GM12892 (cell line): ENCODE results near the gene OBSCN.

ENCODE experiments used
- DNase-seq: peaks from one replicate; pipeline ENCODE4 v3.0.0; 2011; ENCODE audit not compliant: insufficient read length
- FAIRE-seq: peaks from 2 replicates; lab custom pipeline; 2011; peaks lifted over from hg19 to GRCh38; lab: Jason Lieb, UNC
- POLR2A ChIP-seq: IDR thresholded peaks from 2 replicates; pipeline ENCODE4 v1.6.1; 2011; ENCODE audit warnings: low read depth, low read length, control low read depth
- POLR2AphosphoS5 ChIP-seq: IDR thresholded peaks from 2 replicates; pipeline ENCODE4 v1.6.1; 2011; ENCODE audit warnings: low read depth, low read length, control low read depth
- TAF1 ChIP-seq: IDR thresholded peaks from 2 replicates; pipeline ENCODE4 v1.6.1; 2011; ENCODE audit warnings: low read depth, mild to moderate bottlenecking, control low read depth, low read length, borderline replicate concordance

OBSCN gene

GRCh38 chr1:228286505-228287417 is 78.9 kb downstream of the OBSCN start:
- TF ChIP-seq POLR2AphosphoS5 = no peak
- no peak for TF ChIP-seq POLR2A
- TF ChIP-seq TAF1 = no peak

GRCh38 chr1:228287541-228288425 is 79.9 kb downstream of the OBSCN start:
- DNase-seq = no peak
- FAIRE-seq = no peak
- no peak for TF ChIP-seq POLR2A
- no peak for TF ChIP-seq TAF1
- TF ChIP-seq POLR2AphosphoS5 = no peak

More at GRCh38 chr1:228286505-228287417, 78.9 kb downstream of the OBSCN start:
- FAIRE-seq = no peak
- no peak for DNase-seq

- no peak for FAIRE-seq
Observed at GRCh38 chr1:228288536-228289238, 80.8 kb downstream of the OBSCN start.

GRCh38 chr1:228289239-228289849 is 81.5 kb downstream of the OBSCN start:
- no peak for TF ChIP-seq POLR2A
- FAIRE-seq = no peak
- DNase-seq = no peak

More at GRCh38 chr1:228288536-228289238, 80.8 kb downstream of the OBSCN start:
- TF ChIP-seq POLR2A = no peak
- TF ChIP-seq POLR2AphosphoS5 = no peak
- no peak for TF ChIP-seq TAF1
- DNase-seq = no peak

- DNase-seq = no peak
- FAIRE-seq = no peak
- no peak for TF ChIP-seq POLR2AphosphoS5
- no peak for TF ChIP-seq TAF1
- TF ChIP-seq POLR2A = no peak
Observed at GRCh38 chr1:228289996-228290881, 82.4 kb downstream of the OBSCN start.

GRCh38 chr1:228291906-228292608 is 84.2 kb downstream of the OBSCN start:
- TF ChIP-seq POLR2A (no peak), TAF1 (no peak), POLR2AphosphoS5 (no peak)
- DNase-seq (no peak), FAIRE-seq (no peak)

- TF ChIP-seq POLR2AphosphoS5 (no peak), POLR2A (no peak), TAF1 (no peak)
- DNase-seq (no peak), FAIRE-seq (no peak)
Observed at GRCh38 chr1:228292609-228292911, 84.7 kb downstream of the OBSCN start.

GRCh38 chr1:228293393-228293792 is 85.5 kb downstream of the OBSCN start:
- no peak for FAIRE-seq
- no peak for TF ChIP-seq POLR2A
- TF ChIP-seq TAF1 = no peak
- TF ChIP-seq POLR2AphosphoS5 = no peak
- DNase-seq = no peak

GRCh38 chr1:228293816-228294500 is 86.1 kb downstream of the OBSCN start:
- no peak for TF ChIP-seq POLR2A
- no peak for TF ChIP-seq POLR2AphosphoS5
- TF ChIP-seq TAF1 = no peak
- no peak for FAIRE-seq
- DNase-seq = no peak
